CD4-positive, alpha-beta T cell (primary cell): ENCODE data around the gene ARL13B. TPM values are rescaled to one million over a fixed set of nuclear protein-coding genes. Genes with fewer than 3 reads are reported as not detected.
A peak's percentile ranks its signal among the peaks of the same experiment; 100 is the strongest.

ENCODE experiments used
- ATAC-seq: fragments of 200-7000 bp; cut with Tn5 transposase; one replicate; pipeline ENCODE4 v1.10.0; 2022; ENCODE audit warnings: mild to moderate bottlenecking; ENCODE audit not compliant: poor library complexity
- CTCF ChIA-PET: fragments of 350-600 bp; sonication (Branson Sonifier 250); formaldehyde crosslinking; loops from one replicate; lab custom pipeline; 2021; ENCODE audit warnings: antibody characterized with exemption, inconsistent platforms; lab: Charles Lee
- POLR2A ChIA-PET: fragments of 350-600 bp; sonication (Branson Sonifier 250); formaldehyde crosslinking; loops from one replicate; lab custom pipeline; 2021; ENCODE audit warnings: antibody characterized with exemption, inconsistent platforms; lab: Charles Lee
- DNase-seq, 14 experiments: peaks; one replicate each; pipeline ENCODE4 v3.0.0-alpha.2; 2013 to 2020; ENCODE audit warnings: mixed read lengths in 2 of 14
- H3K27ac ChIP-seq, 2 donors: one replicate each; pipeline versions ENCODE4 v1.5.1 to v1.7.0; 2013; ENCODE audit warnings: low read length in 2 of 2, low read depth in 1 of 2, mild to moderate bottlenecking in 1 of 2
- H3K27me3 ChIP-seq, 2 experiments: 1 replicate in 1 of 2; 2 replicates in 1 of 2; pipeline versions ENCODE4 v1.6.1 to v1.7.0; 2013; ENCODE audit warnings: low read length in 2 of 2, control low read depth in 1 of 2, mild to moderate bottlenecking in 1 of 2, moderate library complexity in 1 of 2; ENCODE audit not compliant: insufficient read depth in 2 of 2, control insufficient read depth in 1 of 2
- H3K36me3 ChIP-seq: one replicate; pipeline ENCODE4 v1.6.1; 2013; ENCODE audit warnings: low read length, control low read depth; ENCODE audit not compliant: insufficient read depth
- H3K4me1 ChIP-seq: one replicate; pipeline ENCODE4 v1.6.1; 2013; ENCODE audit warnings: low read length, control low read depth; ENCODE audit not compliant: insufficient read depth
- H3K4me3 ChIP-seq: one replicate; pipeline ENCODE4 v1.5.1; 2013; ENCODE audit warnings: mild to moderate bottlenecking, low read length, moderate library complexity
- H3K9me3 ChIP-seq, 2 experiments: 1 replicate in 1 of 2; 2 replicates in 1 of 2; pipeline versions ENCODE4 v1.6.1 to v1.7.0; 2013; ENCODE audit warnings: low read length in 2 of 2, mild to moderate bottlenecking in 2 of 2, control low read depth in 1 of 2, moderate library complexity in 1 of 2; ENCODE audit not compliant: control insufficient read depth in 1 of 2, insufficient read depth in 1 of 2
- H3K27ac Mint-ChIP-seq: one replicate; pipeline ENCODE4 v1.8.0; 2020; ENCODE audit warnings: mixed read lengths
- H3K27me3 Mint-ChIP-seq: one replicate; pipeline ENCODE4 v1.8.0; 2021; ENCODE audit warnings: mixed read lengths
- H3K36me3 Mint-ChIP-seq: one replicate; pipeline ENCODE4 v1.8.0; 2021; ENCODE audit warnings: low read depth, mixed read lengths
- H3K4me1 Mint-ChIP-seq: one replicate; pipeline ENCODE4 v1.8.0; 2021; ENCODE audit warnings: low read depth, mixed read lengths
- H3K4me3 Mint-ChIP-seq: one replicate; pipeline ENCODE4 v1.8.0; 2020; ENCODE audit warnings: mild to moderate bottlenecking, mixed read lengths
- H3K9me3 Mint-ChIP-seq: one replicate; pipeline ENCODE4 v1.8.0; 2020; ENCODE audit warnings: mixed read lengths
- CTCF ChIP-seq: fragments of 200-600 bp; IDR thresholded peaks from one replicate; pipeline ENCODE4 v1.8.0; 2022; ENCODE audit warnings: antibody characterized with exemption, mild to moderate bottlenecking
- intact Hi-C, 2 experiments: fragments of 100-400 bp; cut with DNase I in 1 of 2; cut with micrococcal nuclease in 1 of 2; formaldehyde crosslinking; loops; one replicate each; pipeline versions ENCODE4 v1.15.1 to v1.9.0; 2023 to 2025; cut with DNase I, micrococcal nuclease
- total RNA-seq, 174 experiments: library from RNA in 2 of 174; stranded (reverse) in 2 of 174; gene quantifications; one replicate each; pipeline ENCODE4 v1.2.3 and lab custom pipeline; 2021 to 2026

The ARL13B gene
- total RNA-seq, 2 experiments from 2014 or later, result 3.4 to 4.4 TPM

GRCh38 chr3:94081884-94082283 lies 101.9 kb downstream of the ARL13B start:
- ATAC-seq, result no peak
- Mint-ChIP-seq H3K36me3 (peaks cover 79% of the 10 kb centered on the region), H3K27me3 (no peaks in the 10 kb centered on the region), H3K4me1 (peaks cover 72% of the 10 kb centered on the region), H3K9me3 (no peaks in the 10 kb centered on the region), H3K4me3 (no peak overlapping the region), H3K27ac (peak overlapping the region; percentile 55)
- H3K9me3 ChIP-seq, result peaks cover 0 to 3% of the 10 kb centered on the region in 2 experiments
- POLR2A ChIA-PET, result interaction anchor here (2.8 kb wide), 1 partner anchor 19 kb away, joined by 13 read pairs; the partner anchor contains the start of genes DHFR2 and NSUN3
- H3K27me3 ChIP-seq, result no peaks in the 10 kb centered on the region
- no peak overlapping the region for H3K4me3 ChIP-seq
- DNase-seq, result no peak
- peaks cover 28% of the 10 kb centered on the region for H3K36me3 ChIP-seq
- CTCF ChIA-PET, result interaction anchor here (1.5 kb wide), 1 partner anchor 13 kb away, joined by 5 read pairs; no protein-coding TSS in a partner anchor
- intact Hi-C loops, result no loop called here
- H3K4me1 ChIP-seq, result peaks cover 15% of the 10 kb centered on the region
- H3K27ac ChIP-seq, result no peak overlapping the region
- TF ChIP-seq CTCF, result no peak

- Mint-ChIP-seq H3K36me3 (peaks cover 79% of the 10 kb centered on the region), H3K9me3 (no peaks in the 10 kb centered on the region), H3K4me1 (peaks cover 68% of the 10 kb centered on the region), H3K27me3 (no peaks in the 10 kb centered on the region), H3K4me3 (no peak overlapping the region), H3K27ac (no peak overlapping the region)
- Histone ChIP-seq H3K4me3 (no peak overlapping the region), H3K27ac (no peak overlapping the region), H3K9me3 (no peaks in the 10 kb centered on the region), H3K4me1 (peaks cover 15% of the 10 kb centered on the region), H3K36me3 (peaks cover 29% of the 10 kb centered on the region), H3K27me3 (no peaks in the 10 kb centered on the region)
- CTCF ChIA-PET, result interaction anchor here (1.5 kb wide), 1 partner anchor 13 kb away, joined by 5 read pairs; no protein-coding TSS in a partner anchor
- no peak for ATAC-seq
- no peak for DNase-seq
- POLR2A ChIA-PET, result no interaction called here
- intact Hi-C loops, result no loop called here
- TF ChIP-seq CTCF, result no peak
Observed at GRCh38 chr3:94082391-94082937, 102.5 kb downstream of the ARL13B start.

GRCh38 chr3:94083261-94083660 lies 103.3 kb downstream of the ARL13B start:
- H3K4me3 Mint-ChIP-seq, result no peak overlapping the region
- TF ChIP-seq CTCF, result no peak
- H3K27me3 Mint-ChIP-seq, result no peaks in the 10 kb centered on the region
- no peak overlapping the region for H3K4me3 ChIP-seq
- H3K27me3 ChIP-seq, result no peaks in the 10 kb centered on the region
- H3K9me3 Mint-ChIP-seq, result no peaks in the 10 kb centered on the region
- DNase-seq (no peak), ATAC-seq (no peak)
- H3K9me3 ChIP-seq, result no peaks in the 10 kb centered on the region
- POLR2A ChIA-PET, result no interaction called here
- peaks cover 15% of the 10 kb centered on the region for H3K4me1 ChIP-seq
- H3K27ac Mint-ChIP-seq, result no peak overlapping the region
- intact Hi-C loops, result no loop called here
- CTCF ChIA-PET, result no interaction called here
- peaks cover 79% of the 10 kb centered on the region for H3K36me3 Mint-ChIP-seq
- no peak overlapping the region for H3K27ac ChIP-seq
- peaks cover 29% of the 10 kb centered on the region for H3K36me3 ChIP-seq
- peaks cover 60% of the 10 kb centered on the region for H3K4me1 Mint-ChIP-seq
